DMS153 (cell line): ENCODE measurements around the gene C7orf25.
A peak's percentile ranks its signal among the peaks of the same experiment; 100 is the strongest.

Experiments
- DNase-seq: peaks from one replicate; lab custom pipeline; 2025; lab: John Stamatoyannopoulos, UW

Gene C7orf25

GRCh38 chr7:42911454-42912447, at the start of gene C7orf25:
Gene C7orf25 (minus strand): TSS chr7:42912070. CDS start chr7:42910900, 1,170 bp downstream.
- DNase-seq = peak; percentile 97

GRCh38 chr7:42961170-42961569, 49.3 kb upstream of the C7orf25 start:
- no peak for DNase-seq

- DNase-seq = no peak
Measured at GRCh38 chr7:42960762-42961161, 48.9 kb upstream of the C7orf25 start.

DNA sequence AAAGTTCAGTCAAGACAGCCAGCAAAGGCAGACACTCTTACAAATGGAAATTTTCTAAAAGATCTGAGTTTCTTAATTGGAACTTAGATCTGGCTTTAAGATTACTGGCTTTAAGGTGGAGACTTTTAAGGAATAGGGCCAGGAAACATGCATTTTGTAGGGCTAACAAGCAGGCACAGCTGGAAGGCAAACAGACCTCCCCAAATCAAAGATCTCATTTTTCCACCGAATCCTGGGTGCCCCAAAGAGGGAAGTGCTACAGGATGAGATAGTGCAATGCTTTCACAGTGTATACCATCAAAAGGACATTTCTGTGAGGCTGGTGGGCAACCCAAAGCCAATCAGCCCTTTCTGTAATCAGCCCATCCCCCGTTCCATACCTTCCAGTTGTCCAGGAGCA, 47.7 kb upstream of the C7orf25 start:
- DNase-seq = no peak

GRCh38 chr7:42956062-42956461, 44.2 kb upstream of the C7orf25 start:
- no peak for DNase-seq

GRCh38 chr7:42953994-42954393, 42.1 kb upstream of the C7orf25 start:
- DNase-seq = no peak

GRCh38 chr7:42952328-42952727, 40.5 kb upstream of the C7orf25 start:
- DNase-seq = no peak

GRCh38 chr7:42950417-42950816, 38.5 kb upstream of the C7orf25 start:
- no peak for DNase-seq

- no peak for DNase-seq
Measured at GRCh38 chr7:42947521-42947920, 35.7 kb upstream of the C7orf25 start.

GRCh38 chr7:42946627-42946950, 34.7 kb upstream of the C7orf25 start:
- DNase-seq = no peak

DNA sequence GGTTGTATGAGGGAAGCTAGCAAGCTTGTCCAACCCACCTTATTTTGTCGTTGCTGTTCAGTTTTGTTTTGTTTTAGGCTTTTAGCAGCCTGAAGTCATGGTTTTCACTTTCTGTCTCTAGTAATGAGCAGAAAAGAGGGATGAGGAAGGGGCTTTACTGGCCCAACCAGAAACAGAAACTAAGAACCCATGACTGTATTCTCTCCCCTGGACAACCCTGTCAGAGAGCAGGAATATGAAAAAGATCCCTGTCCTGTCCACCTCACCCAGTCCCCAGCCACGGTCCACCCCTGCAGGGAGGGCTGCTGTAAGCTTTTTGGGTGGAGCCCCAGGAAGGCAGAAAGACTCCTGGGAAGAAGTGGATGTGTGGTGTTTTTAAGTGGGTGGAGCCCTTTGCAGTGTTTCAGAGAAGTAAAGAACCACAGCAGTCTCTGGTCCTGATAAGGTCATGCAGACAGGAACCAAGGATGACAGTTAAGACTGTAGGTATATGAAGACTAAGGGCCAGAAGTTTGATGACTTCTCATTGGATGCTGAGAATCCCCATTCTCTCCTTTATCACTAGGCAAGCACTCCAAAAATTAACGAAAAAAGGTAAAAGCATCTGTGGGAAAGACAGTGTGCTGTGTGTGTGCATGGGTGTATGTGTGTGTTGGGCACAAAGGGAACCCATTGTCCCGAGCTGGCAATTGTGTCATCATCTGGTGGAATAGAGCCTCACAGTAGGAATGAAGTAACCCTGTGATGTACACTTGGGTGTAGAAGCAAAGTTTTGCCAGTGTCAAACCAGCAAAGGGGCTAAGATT, 34.2 kb upstream of the C7orf25 start:
- no peak for DNase-seq

- DNase-seq = peak; percentile 61
Measured at GRCh38 chr7:42940985-42941847, 29.3 kb upstream of the C7orf25 start.

DNA sequence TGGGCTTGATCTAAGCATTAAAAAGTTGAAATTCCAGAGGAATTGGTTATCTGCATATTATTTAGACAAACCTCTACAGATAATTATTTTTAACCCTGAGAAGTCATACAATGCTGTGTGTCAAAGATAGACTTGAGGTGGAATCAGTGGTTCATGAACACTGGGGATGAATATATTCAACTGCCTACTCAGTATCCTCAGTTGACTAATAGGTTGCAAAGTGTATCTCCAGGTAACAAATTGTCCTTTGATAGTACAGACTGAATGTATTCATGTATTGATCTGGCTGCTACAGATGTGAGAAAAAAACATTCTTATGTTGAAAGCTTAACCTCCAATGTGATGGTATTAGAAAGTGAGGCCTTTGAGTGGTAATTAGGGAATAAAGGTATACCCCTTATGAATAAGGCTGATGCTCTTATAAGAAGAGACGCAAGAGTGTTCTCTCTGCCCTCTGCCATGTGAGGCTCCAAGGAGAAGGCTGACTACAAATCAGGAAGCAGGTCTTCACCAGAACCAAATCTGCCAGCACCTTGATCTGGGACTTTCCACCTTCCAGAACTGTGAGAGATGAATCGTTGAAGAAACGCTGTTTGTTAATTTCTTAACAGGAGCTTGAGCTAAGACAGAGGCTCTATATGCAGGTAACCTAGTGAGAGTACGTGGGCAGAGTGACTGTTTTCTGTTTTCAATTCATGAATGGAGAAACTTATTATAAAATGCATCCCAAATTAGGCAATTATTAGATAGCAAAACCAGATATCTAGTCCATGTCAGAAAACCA, 27.8 kb upstream of the C7orf25 start:
- no peak for DNase-seq

GRCh38 chr7:42935861-42936260, 24.0 kb upstream of the C7orf25 start:
- DNase-seq = no peak

DNA sequence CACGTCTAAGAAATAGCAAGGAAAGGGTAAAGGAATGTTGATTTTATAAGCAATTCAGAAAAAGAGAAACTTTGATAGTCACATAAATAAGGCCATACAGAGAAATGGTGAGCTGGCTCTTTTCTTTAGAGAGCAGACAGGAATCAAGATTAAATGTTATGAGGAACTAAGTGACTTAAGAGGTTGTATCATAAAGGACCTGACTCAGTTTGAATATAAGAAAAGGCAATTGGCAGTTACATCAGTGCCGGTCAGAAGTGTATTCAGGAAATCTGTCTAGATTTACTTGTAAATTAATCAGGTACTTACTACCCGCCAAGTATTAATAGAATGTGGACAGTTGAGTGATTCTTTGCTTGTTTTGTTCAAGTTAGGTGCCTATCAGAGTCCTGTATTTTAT, 22.4 kb upstream of the C7orf25 start:
- DNase-seq = no peak

- no peak for DNase-seq
Measured at GRCh38 chr7:42932811-42933591, 21.1 kb upstream of the C7orf25 start.

DNA sequence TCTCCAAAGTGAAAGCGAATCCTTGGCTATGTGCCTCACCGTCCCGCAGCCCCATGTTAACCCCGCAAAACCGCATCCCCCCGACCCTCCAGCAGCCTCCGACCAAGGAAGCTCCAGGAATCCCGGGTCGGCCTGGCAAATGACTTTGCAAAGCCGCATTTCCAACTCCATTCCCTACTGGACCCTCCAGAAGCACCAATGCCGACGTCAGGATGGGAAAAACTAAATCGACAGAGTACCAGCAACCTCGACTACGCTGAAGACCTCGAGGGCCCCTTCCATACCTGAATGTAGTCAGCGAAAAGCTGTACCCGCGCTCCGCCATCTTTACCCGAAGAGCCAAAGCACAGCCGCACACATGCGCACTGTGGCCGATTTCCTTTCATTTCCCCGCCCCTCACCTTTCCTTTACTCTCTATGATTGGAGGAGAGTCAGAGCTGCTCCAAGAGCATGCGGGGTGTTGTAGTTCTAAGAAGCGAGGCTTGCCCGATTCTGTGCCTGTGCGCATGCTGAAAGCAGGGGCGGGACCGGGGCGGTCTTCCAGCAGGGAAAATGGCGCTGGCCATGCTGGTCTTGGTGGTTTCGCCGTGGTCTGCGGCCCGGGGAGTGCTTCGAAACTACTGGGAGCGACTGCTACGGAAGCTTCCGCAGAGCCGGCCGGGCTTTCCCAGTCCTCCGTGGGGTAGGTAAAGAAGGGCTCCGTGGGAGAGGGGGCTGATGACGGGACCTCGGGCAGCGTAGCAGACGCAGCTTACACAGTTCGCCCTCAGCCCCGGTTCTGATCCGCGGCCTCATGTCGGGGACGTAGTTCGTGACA, 20.2 kb upstream of the C7orf25 start, which contains the start of the genes MRPL32 and PSMA2:
MRPL32 (plus strand) TSS at position 543 of the 818 bp plus-strand sequence; CDS start at position 554, 11 bp downstream.
PSMA2 (minus strand) TSS at position 341 of the 818 bp plus-strand sequence; CDS start at position 325, 16 bp downstream.
- peak; percentile 98 for DNase-seq

GRCh38 chr7:42931447-42931833, 19.6 kb upstream of the C7orf25 start:
- no peak for DNase-seq

DNA sequence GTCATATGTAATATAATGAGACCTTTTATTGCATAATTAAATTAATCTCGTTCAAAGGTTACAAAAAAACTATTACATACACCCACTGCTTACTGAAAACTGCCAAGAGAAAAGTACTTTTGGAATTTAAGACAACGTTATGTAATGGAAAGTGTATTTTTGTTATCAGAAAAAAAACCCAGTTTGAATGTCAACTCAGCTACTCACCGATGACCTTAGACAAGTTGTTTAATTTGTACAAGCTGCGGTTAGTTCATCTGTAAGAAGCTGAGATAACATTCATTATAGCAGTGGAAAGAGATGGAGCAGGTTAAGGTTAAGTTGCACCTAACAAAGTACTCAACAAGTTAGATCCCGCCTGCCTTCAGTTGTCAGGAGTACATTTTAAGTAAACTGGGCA, 19.0 kb upstream of the C7orf25 start:
- no peak for DNase-seq
